Neural progenitor cell (in vitro differentiated cells): ENCODE measurements around the gene EZR. TPM values are rescaled to one million over a fixed set of nuclear protein-coding genes. Genes with fewer than 3 reads are reported as not detected.
"Not testable (repeated sequence)": the region's sequence is repeated elsewhere in the genome, so short reads cannot be mapped to it uniquely, and the experiment has no call there.

Source experiments
- DNase-seq: peaks from one replicate; pipeline ENCODE4 v3.0.0-alpha.2; 2016; ENCODE audit warnings: low spot score
- H2AFZ ChIP-seq: fragments of 200-600 bp; sonication (generic); replicated peaks from 2 replicates; pipeline ENCODE4 v1.6.1; 2016; ENCODE audit warnings: antibody characterized with exemption
- H3F3A ChIP-seq: fragments of 200-600 bp; sonication (generic); 2 replicates; pipeline ENCODE4 v1.6.1; 2016; ENCODE audit warnings: antibody characterized with exemption, low read depth
- H3K27ac ChIP-seq: fragments of 200-600 bp; sonication (generic); 2 replicates; pipeline ENCODE4 v1.5.1; 2016; ENCODE audit warnings: mild to moderate bottlenecking
- H3K27me3 ChIP-seq: fragments of 200-600 bp; sonication (generic); 2 replicates; pipeline ENCODE4 v1.6.1; 2016; ENCODE audit warnings: mild to moderate bottlenecking, moderate library complexity
- H3K36me3 ChIP-seq: fragments of 200-600 bp; sonication (generic); 2 replicates; pipeline ENCODE4 v1.5.1; 2016
- H3K4me1 ChIP-seq: fragments of 200-600 bp; sonication (generic); 2 replicates; pipeline ENCODE4 v1.6.1; 2016; ENCODE audit warnings: mixed run types
- H3K4me2 ChIP-seq: fragments of 200-600 bp; sonication (generic); 2 replicates; pipeline ENCODE4 v1.6.1; 2016
- H3K4me3 ChIP-seq: fragments of 200-600 bp; sonication (generic); 2 replicates; pipeline ENCODE4 v1.5.1; 2016
- H3K79me2 ChIP-seq: fragments of 200-600 bp; sonication (generic); 2 replicates; pipeline ENCODE4 v1.6.1; 2016; ENCODE audit warnings: low read depth
- H3K9ac ChIP-seq: fragments of 200-600 bp; sonication (generic); 2 replicates; pipeline ENCODE4 v1.6.1; 2016
- H3K9me3 ChIP-seq: fragments of 200-600 bp; sonication (generic); 2 replicates; pipeline ENCODE4 v1.5.1; 2016; ENCODE audit warnings: low read depth
- H4K20me1 ChIP-seq: fragments of 200-600 bp; sonication (generic); 2 replicates; pipeline ENCODE4 v1.6.1; 2016; ENCODE audit warnings: low read depth
- H3K27ac Mint-ChIP-seq: 3 replicates; pipeline ENCODE4 v1.8.0; 2021; ENCODE audit warnings: mixed read lengths
- H3K27me3 Mint-ChIP-seq: 2 replicates; pipeline ENCODE4 v1.8.0; 2022; ENCODE audit warnings: low read depth, mild to moderate bottlenecking, inconsistent platforms, moderate library complexity, mixed read lengths; ENCODE audit not compliant: insufficient read depth
- H3K36me3 Mint-ChIP-seq: 3 replicates; pipeline ENCODE4 v1.8.0; 2021; ENCODE audit warnings: mixed read lengths
- H3K4me1 Mint-ChIP-seq: 3 replicates; pipeline ENCODE4 v1.8.0; 2021; ENCODE audit warnings: mixed read lengths
- H3K4me3 Mint-ChIP-seq: 3 replicates; pipeline ENCODE4 v1.8.0; 2021; ENCODE audit warnings: mild to moderate bottlenecking, moderate library complexity, mixed read lengths
- H3K9me3 Mint-ChIP-seq: 3 replicates; pipeline ENCODE4 v1.8.0; 2020; ENCODE audit warnings: mixed read lengths
- CTCF ChIP-seq: fragments of 200-600 bp; sonication (generic); IDR thresholded peaks from 2 replicates; pipeline ENCODE4 v1.5.1; 2017; ENCODE audit warnings: antibody characterized with exemption, mild to moderate bottlenecking
- EZH2 ChIP-seq: fragments of 200-600 bp; sonication (generic); IDR thresholded peaks from 2 replicates; pipeline ENCODE4 v1.6.1; 2017; ENCODE audit warnings: antibody characterized with exemption, mild to moderate bottlenecking, moderate library complexity
- EZH2phosphoT487 ChIP-seq: fragments of 200-600 bp; sonication (generic); IDR thresholded peaks from 2 replicates; pipeline ENCODE4 v1.6.1; 2017; ENCODE audit warnings: antibody characterized with exemption
- total RNA-seq: library from RNA; depleted of rRNA; stranded (reverse); fragments of >200 nt; gene quantifications from 2 replicates; pipeline ENCODE4 v1.2.3, GENCODE V29; 2015; ENCODE audit warnings: low replicate concordance

The EZR gene
- total RNA-seq, 1 donor from 2014 or later: 52.0 TPM

- no peaks in the 10 kb centered on the region for H3K36me3 Mint-ChIP-seq
- H3F3A ChIP-seq: no peaks in the 10 kb centered on the region
- no peak overlapping the region for H3K4me3 ChIP-seq
- H3K4me3 Mint-ChIP-seq: peak overlapping the region; percentile 31
- H3K4me1 ChIP-seq: no peaks in the 10 kb centered on the region
- no peaks in the 10 kb centered on the region for H3K79me2 ChIP-seq
- no peaks in the 10 kb centered on the region for H3K9me3 ChIP-seq
- no peaks in the 10 kb centered on the region for H3K36me3 ChIP-seq
- no peaks in the 10 kb centered on the region for H3K27me3 ChIP-seq
- no peak overlapping the region for H3K4me2 ChIP-seq
- peaks cover 3% of the 10 kb centered on the region for H3K27me3 Mint-ChIP-seq
- no peak overlapping the region for H2AFZ ChIP-seq
- H3K9ac ChIP-seq: no peak overlapping the region
- no peak for DNase-seq
- H4K20me1 ChIP-seq: no peaks in the 10 kb centered on the region
- H3K27ac Mint-ChIP-seq: peak overlapping the region; percentile 90
- H3K9me3 Mint-ChIP-seq: no peaks in the 10 kb centered on the region
- TF ChIP-seq CTCF (no peak), EZH2phosphoT487 (no peak), EZH2 (no peak)
- no peak overlapping the region for H3K27ac ChIP-seq
- H3K4me1 Mint-ChIP-seq: peaks cover 11% of the 10 kb centered on the region
Observed at GRCh38 chr6:158825951-158826306, 6.8 kb upstream of the EZR start.

- H3K27me3 Mint-ChIP-seq: peaks cover 3% of the 10 kb centered on the region
- H3K9me3 Mint-ChIP-seq: no peaks in the 10 kb centered on the region
- no peaks in the 10 kb centered on the region for H3K79me2 ChIP-seq
- no peaks in the 10 kb centered on the region for H3K27me3 ChIP-seq
- no peak overlapping the region for H3K4me2 ChIP-seq
- no peak overlapping the region for H3K4me3 ChIP-seq
- H3K4me1 ChIP-seq: no peaks in the 10 kb centered on the region
- H3F3A ChIP-seq: no peaks in the 10 kb centered on the region
- no peaks in the 10 kb centered on the region for H3K36me3 Mint-ChIP-seq
- H3K27ac Mint-ChIP-seq: no peak overlapping the region
- no peak for DNase-seq
- H4K20me1 ChIP-seq: no peaks in the 10 kb centered on the region
- H3K4me1 Mint-ChIP-seq: peaks cover 11% of the 10 kb centered on the region
- H3K27ac ChIP-seq: no peak overlapping the region
- H3K36me3 ChIP-seq: no peaks in the 10 kb centered on the region
- TF ChIP-seq CTCF: no peak
- TF ChIP-seq EZH2: no peak
- no peak overlapping the region for H3K4me3 Mint-ChIP-seq
- H3K9me3 ChIP-seq: no peaks in the 10 kb centered on the region
- no peak overlapping the region for H3K9ac ChIP-seq
- no peak overlapping the region for H2AFZ ChIP-seq
Observed at GRCh38 chr6:158825038-158825950, 6.1 kb upstream of the EZR start.

- H3K79me2 ChIP-seq, H3K27me3 ChIP-seq, H3K4me2 ChIP-seq, H3K36me3 Mint-ChIP-seq, H3K27ac Mint-ChIP-seq, H3K27ac ChIP-seq, H4K20me1 ChIP-seq, DNase-seq, H3K4me1 ChIP-seq, H3K4me3 Mint-ChIP-seq, H3K9me3 Mint-ChIP-seq, H3K36me3 ChIP-seq, H2AFZ ChIP-seq, H3F3A ChIP-seq, H3K9ac ChIP-seq, H3K27me3 Mint-ChIP-seq, H3K4me3 ChIP-seq, H3K9me3 ChIP-seq: not testable (repeated sequence)
- peaks cover 15% of the 10 kb centered on the region for H3K4me1 Mint-ChIP-seq
Observed at GRCh38 chr6:158823616-158824015, 4.4 kb upstream of the EZR start.

- no peaks in the 10 kb centered on the region for H3K27me3 ChIP-seq
- no peak for TF ChIP-seq EZH2phosphoT487
- no peak for TF ChIP-seq EZH2
- no peak for TF ChIP-seq CTCF
- peaks cover 4% of the 10 kb centered on the region for H3K9me3 Mint-ChIP-seq
- no peaks in the 10 kb centered on the region for H3K9me3 ChIP-seq
- peak overlapping the region; percentile 91 for H2AFZ ChIP-seq
- peaks cover 29% of the 10 kb centered on the region for H3K79me2 ChIP-seq
- peaks cover 10% of the 10 kb centered on the region for H3F3A ChIP-seq
- no peak overlapping the region for H3K27ac ChIP-seq
- no peak overlapping the region for H3K9ac ChIP-seq
- peaks cover 34% of the 10 kb centered on the region for H3K4me1 Mint-ChIP-seq
- H4K20me1 ChIP-seq: peaks cover 29% of the 10 kb centered on the region
- peaks cover 2% of the 10 kb centered on the region for H3K36me3 ChIP-seq
- no peak overlapping the region for H3K4me2 ChIP-seq
- H3K27ac Mint-ChIP-seq: peak overlapping the region; percentile 75
- H3K36me3 Mint-ChIP-seq: peaks cover 6% of the 10 kb centered on the region
- H3K4me1 ChIP-seq: peaks cover 23% of the 10 kb centered on the region
- peak; percentile 13 for DNase-seq
- H3K4me3 ChIP-seq: no peak overlapping the region
- H3K27me3 Mint-ChIP-seq: peaks cover 8% of the 10 kb centered on the region
- peak overlapping the region; percentile 85 for H3K4me3 Mint-ChIP-seq
Observed at GRCh38 chr6:158819977-158820622, 932 bp upstream of the EZR start.
